ENCODE data around the gene TCF7L1.
A peak's percentile ranks its signal among the peaks of the same experiment; 100 is the strongest.
"Not testable (repeated sequence)": the region's sequence is repeated elsewhere in the genome, so short reads cannot be mapped to it uniquely, and the experiment has no call there.

TCF7L1 gene

DNA sequence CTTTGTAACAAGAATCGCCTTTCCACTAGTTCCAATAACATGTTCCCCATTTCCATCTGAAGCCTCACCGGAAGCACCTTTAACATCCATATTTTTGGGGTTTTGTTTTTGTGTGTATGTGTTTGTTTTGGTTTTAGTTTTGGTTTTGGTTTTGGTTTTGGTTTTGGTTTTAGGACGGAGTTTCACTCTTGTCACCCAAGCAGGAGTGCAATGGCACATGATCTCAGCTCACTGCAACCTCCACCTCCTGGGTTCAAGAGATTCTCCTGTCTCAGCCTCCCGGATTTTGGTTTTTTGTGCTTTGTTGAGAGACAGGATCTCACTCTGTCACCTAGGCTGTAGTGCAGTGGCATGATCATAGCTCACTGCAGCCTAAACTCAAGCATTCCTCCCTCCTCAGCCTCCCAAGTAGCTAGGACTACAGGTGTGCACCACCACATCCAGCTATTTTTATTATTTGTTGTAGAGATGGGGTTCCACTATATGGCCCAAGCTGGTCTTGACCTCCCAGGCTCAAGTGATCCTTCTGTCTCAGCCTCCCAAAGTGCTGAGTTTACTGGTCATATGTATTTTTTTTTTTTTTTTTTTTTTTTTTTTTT lies 158.3 kb downstream of the TCF7L1 start:
- no peak for DNase-seq

GRCh38 chr2:85302121-85302520 lies 168.9 kb downstream of the TCF7L1 start:
- no peak for DNase-seq

GRCh38 chr2:85303780-85304531 lies 170.8 kb downstream of the TCF7L1 start:
- no peak for DNase-seq

GRCh38 chr2:85307527-85307897 lies 174.3 kb downstream of the TCF7L1 start:
- DNase-seq, result no peak

- DNase-seq, result no peak
Observed at GRCh38 chr2:85308201-85308600, 175.0 kb downstream of the TCF7L1 start.

- no peak for DNase-seq
Observed at GRCh38 chr2:85308896-85309555, 175.8 kb downstream of the TCF7L1 start.

- DNase-seq, result no peak
Observed at GRCh38 chr2:85309699-85310321, 176.6 kb downstream of the TCF7L1 start.

GRCh38 chr2:85310330-85310729 lies 177.1 kb downstream of the TCF7L1 start:
- no peak for DNase-seq

- DNase-seq, result no peak
Observed at GRCh38 chr2:85312404-85312803, 179.2 kb downstream of the TCF7L1 start.

DNA sequence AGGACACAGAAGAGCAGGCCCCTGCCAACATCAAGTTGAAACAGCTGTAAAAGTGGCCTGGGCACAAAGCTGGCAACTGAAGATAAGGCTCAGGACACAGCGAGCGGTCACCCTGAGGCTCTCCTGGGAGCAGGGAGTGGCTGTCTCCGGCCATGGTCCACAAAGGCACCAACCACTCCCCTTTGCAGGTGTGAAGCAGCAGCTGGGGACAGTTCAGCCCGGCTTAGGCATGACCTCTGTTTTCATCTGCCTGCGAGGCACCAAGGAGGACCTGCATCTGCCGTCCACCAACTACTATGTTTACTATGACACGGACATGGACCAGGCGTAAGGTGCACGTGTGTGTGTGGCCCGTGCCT lies 181.7 kb downstream of the TCF7L1 start:
- DNase-seq, result no peak

- not testable (repeated sequence) for DNase-seq
Observed at GRCh38 chr2:85315921-85316320, 182.7 kb downstream of the TCF7L1 start.

- DNase-seq, result no peak
Observed at GRCh38 chr2:85318222-85319074, 185.3 kb downstream of the TCF7L1 start.

- no peak for DNase-seq
Observed at GRCh38 chr2:85319796-85320195, 186.6 kb downstream of the TCF7L1 start.

- no peak for DNase-seq
Observed at GRCh38 chr2:85323351-85323987, 190.3 kb downstream of the TCF7L1 start.

DNA sequence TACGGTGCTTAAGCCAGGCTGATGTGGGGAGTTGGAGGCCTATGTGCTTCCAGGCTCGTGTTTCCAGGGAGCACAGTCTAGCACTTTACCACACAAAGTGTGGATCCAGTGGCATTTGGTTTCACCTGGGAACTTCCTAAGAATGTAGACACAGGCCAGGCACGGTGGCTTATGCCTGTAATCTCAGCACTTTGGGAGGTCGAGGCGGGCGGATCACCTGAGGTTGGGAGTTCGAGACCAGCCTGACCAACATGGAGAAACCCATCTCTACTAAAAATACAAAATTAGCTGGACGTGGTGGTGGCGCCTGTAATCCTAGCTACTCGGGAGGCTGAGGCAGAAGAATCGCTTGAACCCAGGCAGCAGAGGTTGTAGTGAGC lies 190.8 kb downstream of the TCF7L1 start:
- not testable (repeated sequence) for DNase-seq

GRCh38 chr2:85324639-85325465 lies 191.7 kb downstream of the TCF7L1 start:
- DNase-seq, result peak; percentile 68 to 81

DNA sequence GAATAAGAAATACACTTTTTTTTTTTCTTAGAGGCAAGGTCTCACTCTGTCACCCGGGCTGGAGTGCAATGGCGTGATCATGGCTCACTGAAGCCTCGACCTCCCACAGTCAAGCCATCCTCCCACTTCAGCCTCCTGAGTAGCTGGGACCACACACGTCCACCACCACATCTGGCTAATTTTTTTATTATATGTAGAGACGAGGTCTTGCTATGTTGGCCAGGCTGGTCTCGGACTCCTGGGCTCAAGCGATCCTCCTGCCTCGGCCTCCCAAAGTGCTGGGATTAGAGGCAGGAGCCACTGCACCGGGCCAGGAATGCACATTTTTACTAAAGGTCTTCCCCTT lies 192.2 kb downstream of the TCF7L1 start:
- DNase-seq, result no peak

DNA sequence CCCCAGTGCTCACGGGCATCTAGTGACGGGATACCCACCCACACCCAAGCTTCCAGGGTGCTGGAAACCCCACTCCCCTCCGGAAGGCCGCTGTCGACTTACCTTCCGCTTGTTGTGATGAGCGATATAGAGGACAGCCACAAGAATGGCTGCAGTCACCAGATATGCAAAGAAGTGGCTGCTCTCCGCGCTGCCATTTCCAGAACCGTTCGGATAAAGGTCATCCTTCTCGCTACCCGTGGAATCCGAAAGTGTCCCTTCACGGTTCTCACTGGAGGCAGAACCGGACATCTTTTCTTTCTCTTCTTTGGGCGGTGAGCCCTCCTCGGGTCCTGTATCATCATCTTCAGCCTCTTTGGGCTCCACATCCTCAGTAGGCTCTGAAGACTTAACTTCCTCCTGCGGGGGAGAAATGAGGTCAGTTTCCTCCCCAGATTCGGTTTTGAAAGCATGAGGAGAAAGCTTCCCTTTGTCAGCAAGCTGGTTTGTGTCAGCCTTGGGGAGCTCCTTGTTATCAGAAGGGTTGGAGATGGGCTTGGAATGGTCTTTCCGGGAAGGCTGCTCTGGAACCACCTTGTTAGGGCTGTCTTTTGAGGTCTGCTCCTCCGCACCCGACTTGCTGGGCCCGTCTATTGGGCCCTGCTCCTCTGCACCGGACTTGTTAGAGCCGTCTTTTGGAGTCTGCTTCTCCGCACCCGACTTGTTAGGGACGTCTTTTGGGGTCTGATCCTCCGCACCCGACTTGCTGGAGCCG lies 193.4 kb downstream of the TCF7L1 start:
- DNase-seq, result peak; percentile 66 to 78

GRCh38 chr2:85327160-85327821 lies 194.1 kb downstream of the TCF7L1 start:
- no peak for DNase-seq

Data from AML-193 (cell line).